H1 (cell line): Measurements from ENCODE around the gene FAM174A. TPM values are rescaled to one million over a fixed set of nuclear protein-coding genes. Genes with fewer than 3 reads are reported as not detected.

ENCODE experiments used
- CTCF ChIA-PET: fragments of 300-600 bp; sonication (Branson Sonifier 250); formaldehyde crosslinking; loops from one replicate; lab custom pipeline; 2021; ENCODE audit not compliant: partially characterized antibody; lab: Charles Lee
- POLR2A ChIA-PET: fragments of 300-600 bp; sonication (Branson Sonifier 250); formaldehyde crosslinking; loops from one replicate; lab custom pipeline; 2021; ENCODE audit warnings: inconsistent platforms; ENCODE audit not compliant: partially characterized antibody; lab: Charles Lee
- DNase-seq, 2 experiments: peaks; one replicate each; pipeline versions ENCODE4 v3.0.0 to v3.0.0-alpha.2; 2010 to 2022; ENCODE audit warnings: low spot score in 2 of 2, low read depth in 1 of 2, mixed read lengths in 1 of 2
- FAIRE-seq: peaks from 2 replicates; lab custom pipeline; 2011; peaks lifted over from hg19 to GRCh38; lab: Jason Lieb, UNC
- H2AFZ ChIP-seq: 2 replicates; pipeline ENCODE4 v1.8.1; 2012; ENCODE audit warnings: low read length, inconsistent platforms
- H2AK5ac ChIP-seq: 2 replicates; pipeline ENCODE4 v1.6.1; 2013; ENCODE audit warnings: low read depth, low read length
- H2BK120ac ChIP-seq: replicated peaks from 2 replicates; pipeline ENCODE3; 2013; ENCODE audit warnings: low read depth, low read length, inconsistent platforms
- H2BK12ac ChIP-seq: 2 replicates; pipeline ENCODE4 v1.6.1; 2013; ENCODE audit warnings: low read depth, low read length
- H2BK15ac ChIP-seq: 2 replicates; pipeline ENCODE4 v1.6.1; 2013; ENCODE audit warnings: low read length
- H2BK20ac ChIP-seq: 2 replicates; pipeline ENCODE4 v1.6.1; 2013; ENCODE audit warnings: low read length
- H2BK5ac ChIP-seq: 2 replicates; pipeline ENCODE4 v1.6.1; 2013; ENCODE audit warnings: low read depth, low read length
- H3K14ac ChIP-seq: 2 replicates; pipeline ENCODE4 v1.6.1; 2013; ENCODE audit warnings: inconsistent platforms; ENCODE audit not compliant: insufficient read length
- H3K18ac ChIP-seq: 2 replicates; pipeline ENCODE4 v1.6.1; 2013; ENCODE audit warnings: low read length; ENCODE audit errors: extremely low read depth
- H3K23ac ChIP-seq: 2 replicates; pipeline ENCODE4 v1.6.1; 2013; ENCODE audit warnings: inconsistent platforms; ENCODE audit not compliant: insufficient read length
- H3K23me2 ChIP-seq: 2 replicates; pipeline ENCODE4 v1.6.1; 2013; ENCODE audit warnings: low read depth, low read length
- H3K27ac ChIP-seq: 2 replicates; pipeline ENCODE4 v1.6.1; 2011; ENCODE audit warnings: low read depth, low read length, inconsistent platforms
- H3K27me3 ChIP-seq, 4 experiments: replicated peaks in 1 of 4; 1 replicate in 1 of 4; 2 replicates in 3 of 4; pipeline versions ENCODE4 v1.6.1 to v1.8.1; 2011 to 2013; ENCODE audit warnings: low read length in 3 of 4, mild to moderate bottlenecking in 3 of 4, inconsistent platforms in 2 of 4, mixed read lengths in 2 of 4, moderate library complexity in 1 of 4; ENCODE audit not compliant: control insufficient read depth in 3 of 4, insufficient read depth in 3 of 4; ENCODE audit errors: extremely low read depth in 1 of 4
- H3K36me3 ChIP-seq, 4 experiments: 2 replicates each; pipeline versions ENCODE4 v1.6.1 to v1.8.1; 2011 to 2013; ENCODE audit warnings: mild to moderate bottlenecking in 4 of 4, low read length in 3 of 4, moderate library complexity in 2 of 4, control low read depth in 1 of 4, inconsistent platforms in 1 of 4; ENCODE audit not compliant: insufficient read depth in 4 of 4, control insufficient read depth in 2 of 4
- H3K4ac ChIP-seq: replicated peaks from 2 replicates; pipeline ENCODE3; 2013; ENCODE audit warnings: low read length, low read depth, mixed read lengths, inconsistent platforms; ENCODE audit not compliant: insufficient read length
- H3K4me1 ChIP-seq, 4 experiments: replicated peaks in 1 of 4; 1 replicate in 1 of 4; 2 replicates in 3 of 4; pipeline versions ENCODE4 v1.6.1 to v1.8.1; 2011 to 2013; ENCODE audit warnings: low read length in 3 of 4, inconsistent platforms in 2 of 4, mixed read lengths in 1 of 4; ENCODE audit not compliant: insufficient read depth in 4 of 4, control insufficient read depth in 3 of 4
- H3K4me2 ChIP-seq, 2 experiments: 2 replicates each; pipeline versions ENCODE4 v1.6.1 to v1.8.1; 2011 to 2013; ENCODE audit warnings: low read depth in 2 of 2, low read length in 2 of 2, control low read depth in 1 of 2, inconsistent platforms in 1 of 2, mild to moderate bottlenecking in 1 of 2; ENCODE audit not compliant: insufficient read depth in 1 of 2
- H3K4me3 ChIP-seq, 4 experiments: fragments of 200-600, 300-600 bp in 1 of 4; sonication (generic), shearing (Covaris generic), sonication (Bioruptor Twin) in 1 of 4; 2 replicates each; pipeline versions ENCODE4 v1.5.1 to v1.8.1; 2011 to 2016; ENCODE audit warnings: low read length in 4 of 4, low read depth in 3 of 4, control low read depth in 2 of 4, inconsistent platforms in 2 of 4, mild to moderate bottlenecking in 2 of 4, mixed read lengths in 1 of 4, moderate library complexity in 1 of 4; ENCODE audit not compliant: insufficient read depth in 2 of 4; ENCODE audit errors: extremely low read depth in 1 of 4
- H3K56ac ChIP-seq: replicated peaks from 2 replicates; pipeline ENCODE3; 2013; ENCODE audit warnings: low read depth, mild to moderate bottlenecking, mixed read lengths, low read length, inconsistent platforms; ENCODE audit not compliant: insufficient read length
- H3K79me1 ChIP-seq: 2 replicates; pipeline ENCODE4 v1.6.1; 2013; ENCODE audit warnings: low read depth, low read length, control low read depth
- H3K79me2 ChIP-seq, 2 experiments: 2 replicates each; pipeline versions ENCODE4 v1.6.1 to v1.8.1; 2012 to 2013; ENCODE audit warnings: low read length in 2 of 2, mild to moderate bottlenecking in 2 of 2, inconsistent platforms in 1 of 2; ENCODE audit not compliant: insufficient read depth in 2 of 2, control insufficient read depth in 1 of 2
- H3K9ac ChIP-seq, 4 experiments: replicated peaks in 1 of 4; 1 replicate in 1 of 4; 2 replicates in 3 of 4; pipeline versions ENCODE4 v1.6.1 to v1.8.1; 2011 to 2013; ENCODE audit warnings: low read depth in 3 of 4, low read length in 3 of 4, control low read depth in 2 of 4, mild to moderate bottlenecking in 2 of 4, moderate library complexity in 2 of 4, inconsistent platforms in 1 of 4; ENCODE audit errors: extremely low read depth in 1 of 4
- H3K9me3 ChIP-seq, 2 experiments: 2 replicates each; pipeline versions ENCODE4 v1.6.1 to v1.8.1; 2012 to 2013; ENCODE audit warnings: mild to moderate bottlenecking in 2 of 2, moderate library complexity in 2 of 2, control low read depth in 1 of 2, inconsistent platforms in 1 of 2, low read depth in 1 of 2, low read length in 1 of 2, mixed read lengths in 1 of 2; ENCODE audit not compliant: insufficient read depth in 2 of 2
- H4K20me1 ChIP-seq, 2 experiments: replicated peaks in 1 of 2; 2 replicates each; pipeline versions ENCODE3 to v1.8.1; 2011 to 2013; ENCODE audit warnings: inconsistent platforms in 2 of 2, low read length in 2 of 2, mild to moderate bottlenecking in 1 of 2; ENCODE audit not compliant: insufficient read depth in 2 of 2, control insufficient read depth in 1 of 2
- H4K5ac ChIP-seq: 2 replicates; pipeline ENCODE4 v1.6.1; 2013; ENCODE audit warnings: low read length, low read depth, mixed read lengths, inconsistent platforms; ENCODE audit not compliant: insufficient read length
- H4K8ac ChIP-seq: 2 replicates; pipeline ENCODE4 v1.8.0; 2013; ENCODE audit warnings: mild to moderate bottlenecking, moderate library complexity, low read length, inconsistent platforms; ENCODE audit not compliant: insufficient read depth; ENCODE audit errors: extremely low read depth
- H4K91ac ChIP-seq: replicated peaks from 2 replicates; pipeline ENCODE3; 2013; ENCODE audit warnings: low read length, mixed read lengths, inconsistent platforms; ENCODE audit not compliant: insufficient read length
- CTBP2 ChIP-seq: IDR thresholded peaks from 2 replicates; pipeline ENCODE4 v1.7.0; 2011; ENCODE audit warnings: borderline replicate concordance, mild to moderate bottlenecking, moderate library complexity, mixed read lengths, low read length; ENCODE audit not compliant: insufficient read depth, insufficient read length
- GABPA ChIP-seq: IDR thresholded peaks from 2 replicates; pipeline ENCODE4 v1.6.1; 2011; ENCODE audit warnings: mild to moderate bottlenecking, low read length, moderate library complexity, borderline replicate concordance; ENCODE audit not compliant: insufficient read depth
- NANOG ChIP-seq: IDR thresholded peaks from 2 replicates; pipeline ENCODE4 v1.6.1; 2011; ENCODE audit warnings: low read length, low read depth, mild to moderate bottlenecking, inconsistent platforms; ENCODE audit not compliant: insufficient read depth, poor library complexity, severe bottlenecking
- POLR2A ChIP-seq, 2 experiments: IDR thresholded peaks; 1 replicate in 1 of 2; 2 replicates in 1 of 2; pipeline ENCODE4 v1.6.1; 2011; ENCODE audit warnings: low read depth in 2 of 2, low read length in 2 of 2, mild to moderate bottlenecking in 2 of 2; ENCODE audit errors: control extremely low read depth in 1 of 2
- RBBP5 ChIP-seq: IDR thresholded peaks from 2 replicates; pipeline ENCODE4 v1.7.1; 2012; ENCODE audit warnings: low read depth, mild to moderate bottlenecking, inconsistent platforms, low read length, moderate library complexity, borderline replicate concordance
- RXRA ChIP-seq: IDR thresholded peaks from 2 replicates; pipeline ENCODE4 v1.6.1; 2011; ENCODE audit warnings: low read depth, mild to moderate bottlenecking, low read length, moderate library complexity; ENCODE audit not compliant: insufficient read depth
- SIN3A ChIP-seq, 2 experiments: IDR thresholded peaks in 1 of 2; conservative IDR thresholded peaks in 1 of 2; 2 replicates each; pipeline ENCODE4 v1.6.1; 2011 to 2012; ENCODE audit warnings: low read length in 2 of 2, improper control_type of control experiment in 1 of 2, low read depth in 1 of 2, mild to moderate bottlenecking in 1 of 2
- SIRT6 ChIP-seq: IDR thresholded peaks from one replicate; pipeline ENCODE4 v1.7.1; 2012; ENCODE audit warnings: low read length, inconsistent platforms
- TCF12 ChIP-seq: IDR thresholded peaks from 2 replicates; pipeline ENCODE4 v1.6.1; 2011; ENCODE audit warnings: low read depth, mild to moderate bottlenecking, low read length
- ZNF274 ChIP-seq: IDR thresholded peaks from 2 replicates; pipeline ENCODE4 v1.7.0; 2012; ENCODE audit warnings: low read length, borderline replicate concordance; ENCODE audit errors: extremely low read depth
- WGBS, 2 experiments: shearing (Covaris generic) in 1 of 2; methylation state at CpG; one replicate each; pipeline versions ENCODE4 v1.1.6 to v1.1.7; 2013 to 2015; ENCODE audit warnings: low lambda C conversion rate in 2 of 2, mixed read lengths in 2 of 2, inconsistent platforms in 1 of 2, low coverage in 1 of 2, missing lambda C conversion rate in 1 of 2; ENCODE audit not compliant: insufficient replicate concordance in 2 of 2, insufficient coverage in 1 of 2, insufficient read length in 1 of 2; ENCODE audit errors: extremely low coverage in 1 of 2, missing lambda C conversion rate in 1 of 2; 5-methylcytosine and 5-hydroxymethylcytosine counted together
- polyA plus RNA-seq, 7 experiments: library from polyadenylated mRNA; depleted of rRNA in 3 of 7; stranded (reverse) in 5 of 7; unstranded in 2 of 7; fragments of >200 nt in 5 of 7; fragments of 200-250 nt in 2 of 7; gene quantifications; 1 replicate in 5 of 7; 2 replicates in 1 of 7; 4 replicates in 1 of 7; pipeline versions ENCODE4 v1.2.1 to v1.2.3, GENCODE V29; 2011 to 2013; ENCODE audit warnings: missing spikeins in 2 of 7, mixed read lengths in 2 of 7
- total RNA-seq: library from RNA; stranded (reverse); fragmentation: NEBNext Ultra II Directional; extraction: Animal tissue kit (Norgen Biotek cat#: 25700); gene quantifications from 2 replicates; pipeline ENCODE4 v1.2.1, GENCODE V29; 2021
- TF ChIP-seq, protein P1 (sequence below): IDR thresholded peaks from 2 replicates; pipeline ENCODE4 v1.6.1; 2011; ENCODE audit warnings: low read length, improper control_type of control experiment
- TF ChIP-seq, protein P2 (sequence below): IDR thresholded peaks from 2 replicates; pipeline ENCODE4 v1.6.1; 2012; ENCODE audit warnings: inconsistent platforms

The FAM174A gene
- total and polyA plus RNA-seq, 2 of the 8 experiments (the other 6 are each of a cell fraction or from before 2014, with no cell fraction given): 3.9 to 5.3 TPM

DNA sequence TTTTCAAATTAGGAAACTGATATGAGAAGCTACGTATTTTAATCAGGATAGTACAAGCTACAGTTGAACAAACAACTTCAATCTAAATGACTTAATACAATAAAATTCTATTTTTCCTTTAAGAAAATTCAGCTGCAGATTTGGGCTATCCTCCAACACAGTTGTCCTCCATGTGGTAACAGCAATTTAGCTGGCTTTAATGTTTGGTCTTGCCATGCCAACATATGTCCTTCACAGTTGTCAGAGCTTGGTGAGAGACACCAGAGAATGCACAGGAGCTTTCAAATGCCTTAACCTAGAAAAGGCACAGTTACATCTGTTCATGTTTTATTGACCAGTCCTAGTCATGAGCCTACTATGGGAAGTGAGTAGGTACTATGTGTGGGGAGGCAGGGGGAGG is 10.8 kb downstream of the FAM174A start:
- no peak overlapping the region; a peak in 1 of 7 replicates for H3K9ac ChIP-seq
- H3K9me3 ChIP-seq: no peaks in the 10 kb centered on the region
- H3K4me3 ChIP-seq: no peak overlapping the region
- H3K79me2 ChIP-seq: no peaks in the 10 kb centered on the region
- no peak overlapping the region for H2BK120ac ChIP-seq
- H3K23me2 ChIP-seq: no peaks in the 10 kb centered on the region
- H4K8ac ChIP-seq: no peak overlapping the region
- no peak overlapping the region for H4K5ac ChIP-seq
- H3K27ac ChIP-seq: no peak overlapping the region
- no peak overlapping the region for H2BK5ac ChIP-seq
- H2BK20ac ChIP-seq: no peak overlapping the region
- ChIA-PET POLR2A (no interaction called here), CTCF (interaction anchor here (1.4 kb wide), 1 partner anchor 45 kb away, joined by 4 read pairs; no protein-coding TSS in a partner anchor)
- no peaks in the 10 kb centered on the region for H4K20me1 ChIP-seq
- no peaks in the 10 kb centered on the region for H3K79me1 ChIP-seq
- H3K4me1 ChIP-seq: no peaks in the 10 kb centered on the region
- H3K14ac ChIP-seq: no peak overlapping the region
- FAIRE-seq: no peak
- no peaks in the 10 kb centered on the region for H3K36me3 ChIP-seq
- H2BK12ac ChIP-seq: no peak overlapping the region
- H2AK5ac ChIP-seq: no peak overlapping the region
- no peak overlapping the region for H2BK15ac ChIP-seq
- H3K18ac ChIP-seq: no peak overlapping the region
- no peak overlapping the region for H2AFZ ChIP-seq
- DNase-seq: no peak
- WGBS, 2 experiments: 90% methylated on average over 1 of the region's 1 CpG; no CpG with 5 or more reads in 1 of the 2 experiments
- H3K23ac ChIP-seq: no peak overlapping the region
- H3K4ac ChIP-seq: no peak overlapping the region
- H3K27me3 ChIP-seq: no peaks in the 10 kb centered on the region
- no peak overlapping the region for H3K56ac ChIP-seq
- H4K91ac ChIP-seq: no peak overlapping the region
- H3K4me2 ChIP-seq: no peak overlapping the region
- TF ChIP-seq GABPA (no peak), RXRA (no peak), SIN3A (conservative IDR thresholded peaks at IDR 0.05 in 1 of 2, IDR thresholded peaks at IDR 0.05 in 1 of 2; ENCODE audit: low read depth in 1 of 2, low read length in 2 of 2) (no peak), ZNF274 (no peak), RBBP5 (no peak), TCF12 (no peak), SIRT6 (no peak), CTBP2 (no peak), POLR2A (IDR thresholded peaks at IDR 0.05; ENCODE audit: control extremely low read depth in 1 of 2, low read depth in 2 of 2, low read length in 2 of 2) (no peak), NANOG (no peak)
- TF ChIP-seq, protein P1, sequence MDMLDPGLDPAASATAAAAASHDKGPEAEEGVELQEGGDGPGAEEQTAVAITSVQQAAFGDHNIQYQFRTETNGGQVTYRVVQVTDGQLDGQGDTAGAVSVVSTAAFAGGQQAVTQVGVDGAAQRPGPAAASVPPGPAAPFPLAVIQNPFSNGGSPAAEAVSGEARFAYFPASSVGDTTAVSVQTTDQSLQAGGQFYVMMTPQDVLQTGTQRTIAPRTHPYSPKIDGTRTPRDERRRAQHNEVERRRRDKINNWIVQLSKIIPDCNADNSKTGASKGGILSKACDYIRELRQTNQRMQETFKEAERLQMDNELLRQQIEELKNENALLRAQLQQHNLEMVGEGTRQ: no peak
- TF ChIP-seq, protein P2, sequence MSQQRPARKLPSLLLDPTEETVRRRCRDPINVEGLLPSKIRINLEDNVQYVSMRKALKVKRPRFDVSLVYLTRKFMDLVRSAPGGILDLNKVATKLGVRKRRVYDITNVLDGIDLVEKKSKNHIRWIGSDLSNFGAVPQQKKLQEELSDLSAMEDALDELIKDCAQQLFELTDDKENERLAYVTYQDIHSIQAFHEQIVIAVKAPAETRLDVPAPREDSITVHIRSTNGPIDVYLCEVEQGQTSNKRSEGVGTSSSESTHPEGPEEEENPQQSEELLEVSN: no peak
